GM11168 (cell line): ENCODE data around the gene SRI.

Source experiments
- in situ Hi-C: fragments of 300-500 bp; cut with MboI; formaldehyde crosslinking; loops from one replicate; pipeline ENCODE4 v1.12.0; 2022; ENCODE audit warnings: low sequenced_read_pairs; ENCODE audit not compliant: unreplicated experiment

Gene SRI

DNA sequence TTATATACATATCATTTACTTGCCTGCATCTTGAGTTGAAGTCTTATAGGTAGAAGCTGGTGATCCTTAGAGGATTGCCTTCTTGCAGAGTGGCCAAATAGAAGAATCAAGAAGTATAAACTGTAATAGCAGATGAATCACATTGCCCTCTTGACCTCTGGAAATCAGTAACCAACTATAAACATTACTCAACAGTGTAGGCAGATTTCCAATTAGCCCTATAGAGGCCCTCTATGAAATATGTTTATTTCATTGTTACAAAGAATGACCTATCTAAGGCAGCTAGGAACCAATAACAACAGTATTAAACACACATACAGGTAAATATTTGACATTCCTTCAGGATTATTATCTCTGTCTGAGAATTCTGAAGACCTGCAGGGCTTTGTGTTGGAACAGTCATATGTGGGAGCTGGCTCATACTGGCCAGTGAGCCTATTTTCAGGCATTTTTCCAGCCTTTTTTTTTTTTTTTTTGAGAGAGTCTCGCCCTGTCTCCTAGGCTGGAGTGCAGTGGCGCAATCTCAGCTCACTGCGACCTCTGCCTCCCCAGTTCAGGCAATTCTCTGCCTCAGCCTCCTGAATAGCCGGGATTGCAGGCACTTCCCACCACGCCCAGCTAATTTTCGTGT lies 7.2 kb upstream of the SRI start:
- in situ Hi-C loops = no loop called here

GRCh38 chr7:88226201-88226600 lies 6.4 kb upstream of the SRI start:
- in situ Hi-C loops = no loop called here

DNA sequence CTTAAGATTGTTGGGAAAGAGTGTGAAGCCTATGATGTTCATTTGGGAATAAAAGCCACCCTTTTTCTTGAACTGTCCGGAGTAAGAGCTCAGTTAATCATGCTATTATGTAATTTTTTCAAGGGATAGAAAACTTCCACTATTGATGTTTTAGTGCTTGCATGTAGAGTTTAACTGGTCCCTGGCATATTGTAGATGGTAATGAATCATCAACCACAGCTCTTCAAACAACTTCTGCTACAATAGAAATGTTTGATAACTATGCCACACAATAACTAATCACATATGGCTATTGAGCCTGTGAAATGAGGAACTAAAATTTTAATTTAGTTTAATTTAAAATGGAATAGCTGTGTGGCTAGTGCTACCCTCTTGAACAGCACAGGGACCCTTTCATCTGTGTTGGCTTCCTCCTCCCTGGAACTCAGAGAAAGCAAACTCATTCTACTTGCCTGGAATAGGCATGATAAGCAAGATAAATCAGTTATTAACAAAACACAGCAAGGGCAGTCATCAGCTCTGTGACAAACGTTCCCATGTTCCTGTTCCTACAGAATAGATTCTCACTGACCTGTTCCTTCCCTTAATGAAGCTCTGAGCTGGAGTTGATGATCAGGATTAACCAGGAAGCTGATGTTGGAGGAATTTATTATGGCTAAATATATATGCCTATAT lies 4.9 kb upstream of the SRI start:
- in situ Hi-C loops = no loop called here

DNA sequence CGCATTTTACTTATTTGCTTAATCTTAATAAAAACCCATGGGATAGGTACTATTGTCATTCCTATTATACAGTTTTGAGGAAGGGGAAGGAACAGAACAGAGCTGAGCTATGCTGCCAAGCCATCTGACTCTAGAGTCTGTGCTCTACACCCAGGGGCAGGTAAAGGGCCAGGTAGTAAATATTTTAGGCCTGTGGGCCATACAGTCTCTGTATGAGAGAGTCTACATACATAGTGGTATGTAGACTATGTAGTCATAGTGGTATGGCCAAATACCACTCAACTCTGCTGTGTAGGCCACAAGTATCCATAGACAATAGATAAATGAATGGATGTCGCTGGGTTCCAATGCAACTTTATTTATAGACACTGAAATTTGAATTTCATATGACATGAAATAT lies 3.4 kb upstream of the SRI start:
- in situ Hi-C loops = no loop called here

DNA sequence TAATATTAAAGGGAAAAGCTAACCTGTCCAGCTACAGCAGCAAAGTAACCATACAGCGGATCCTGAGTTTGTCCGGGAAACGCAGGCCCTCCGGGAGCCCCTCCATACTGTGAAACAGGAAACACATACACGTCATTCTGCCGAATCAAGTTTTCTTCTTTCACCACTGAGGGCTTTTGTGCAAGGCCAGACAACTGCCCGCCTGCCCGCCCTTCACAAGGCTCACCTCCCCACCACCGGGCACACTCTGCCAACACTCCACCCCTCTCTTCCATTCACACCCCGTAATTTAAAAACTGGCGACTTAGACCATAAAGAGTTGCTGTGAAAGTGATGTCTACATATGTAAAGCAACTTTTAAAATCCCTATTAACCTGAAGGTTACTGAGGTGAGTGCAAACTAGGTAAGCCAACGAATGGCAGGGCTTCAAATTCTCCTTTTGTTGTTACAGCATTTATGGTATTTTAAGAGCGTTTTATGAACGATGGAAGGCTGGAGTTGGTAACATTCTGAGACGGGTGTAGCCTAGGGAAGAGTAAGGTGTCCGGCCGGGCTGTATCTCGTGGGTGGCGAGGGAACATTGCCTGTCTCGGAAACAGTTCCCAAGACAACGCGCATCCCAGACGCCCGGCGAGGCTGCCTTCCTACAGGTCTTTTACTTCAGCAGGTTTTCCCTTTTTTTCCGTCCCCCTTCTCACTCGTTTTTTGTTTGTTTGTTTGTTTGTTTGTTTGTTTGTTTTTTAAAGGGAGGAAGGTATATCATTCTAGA lies 817 bp downstream of the SRI start:
- in situ Hi-C loops = no loop called here

DNA sequence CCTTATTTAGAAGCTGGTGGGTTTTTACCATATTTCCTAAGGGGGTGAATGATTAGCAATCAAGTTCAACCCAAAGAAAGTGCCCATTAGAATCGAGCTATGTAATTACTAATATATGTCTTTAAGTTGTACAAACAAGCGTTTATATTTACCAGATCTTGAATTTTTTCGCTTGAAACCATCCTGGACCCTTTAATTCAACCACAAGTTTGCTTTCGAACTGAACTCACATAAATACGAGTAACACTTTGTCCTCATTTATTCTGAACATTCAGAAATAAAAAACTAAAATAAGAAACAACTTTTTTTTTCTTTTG lies 1.5 kb downstream of the SRI start:
- in situ Hi-C loops = no loop called here

DNA sequence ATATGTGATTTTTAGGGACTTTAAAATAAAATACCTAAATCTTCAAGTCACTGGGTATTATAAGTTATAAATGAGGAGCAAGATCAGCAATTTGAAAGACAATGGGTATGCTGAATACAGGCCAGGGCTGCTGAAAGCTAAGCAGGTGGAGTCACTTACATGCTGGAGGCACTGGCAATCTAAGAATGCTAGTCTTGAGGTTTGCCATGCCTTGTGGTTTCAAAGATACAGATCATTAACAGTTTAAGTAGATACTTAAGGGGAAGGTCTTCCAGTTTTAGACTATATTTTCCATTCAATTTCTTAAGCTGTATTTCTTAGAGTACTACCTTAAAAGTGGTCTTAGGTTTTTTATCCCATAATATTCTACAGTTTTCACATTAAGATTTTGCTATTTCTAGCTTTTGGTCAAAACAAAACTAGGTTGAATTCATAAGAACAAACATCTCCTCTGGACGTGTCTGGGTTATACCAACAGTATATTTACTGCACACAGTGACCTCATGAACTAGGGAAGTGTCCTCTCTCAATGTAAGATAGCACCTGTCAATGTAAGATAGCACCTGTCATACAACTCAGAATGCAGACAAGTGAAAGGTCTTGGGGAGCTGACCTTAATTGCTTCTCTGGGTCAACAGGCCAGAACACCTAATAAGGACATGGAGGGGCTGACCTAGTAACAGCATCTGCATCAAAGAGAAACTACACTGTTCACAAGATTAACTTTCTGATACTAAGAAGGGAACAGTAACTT lies 2.0 kb downstream of the SRI start:
- in situ Hi-C loops = no loop called here

DNA sequence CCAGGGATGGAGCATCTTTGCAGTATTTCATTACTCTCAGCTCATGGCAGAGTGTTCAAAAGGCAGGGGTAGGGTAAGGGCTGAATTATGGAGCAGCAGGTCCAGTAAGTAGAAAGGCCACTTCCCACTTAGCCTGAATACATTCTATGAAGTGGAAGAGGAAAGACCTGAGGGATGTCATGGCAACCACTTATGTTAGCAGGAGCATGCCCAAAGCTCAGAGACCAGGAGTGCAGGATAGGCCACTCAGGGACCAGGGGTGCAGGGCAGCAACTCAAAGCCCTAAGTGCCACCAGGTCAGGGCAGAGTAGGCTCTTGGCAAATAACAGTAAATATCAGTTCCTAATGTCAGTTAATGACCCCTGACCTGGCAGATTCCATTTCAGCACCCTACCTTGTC lies 3.6 kb downstream of the SRI start:
- in situ Hi-C loops = no loop called here

DNA sequence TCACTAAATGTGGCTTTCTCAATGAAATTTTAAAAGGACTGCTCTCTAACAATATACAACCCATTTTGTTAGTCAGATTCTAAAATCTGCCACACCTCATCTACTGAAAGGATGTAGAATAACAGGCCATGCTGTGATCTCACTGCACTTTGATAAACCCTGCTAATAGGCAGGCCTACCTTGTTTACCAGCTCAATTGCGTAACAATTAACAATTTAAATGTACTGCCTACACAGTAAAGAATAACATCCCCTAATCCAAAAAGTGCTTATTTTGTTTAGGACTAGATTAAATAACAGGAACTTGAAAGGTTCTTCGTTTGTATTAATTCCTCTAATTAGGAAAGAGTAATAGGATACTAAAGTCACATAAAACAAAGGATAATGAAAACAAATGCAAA lies 4.5 kb downstream of the SRI start:
- in situ Hi-C loops = no loop called here

- in situ Hi-C loops = no loop called here
Observed at GRCh38 chr7:88214456-88214855, 5.4 kb downstream of the SRI start.

GRCh38 chr7:88212918-88213317 lies 6.9 kb downstream of the SRI start:
- in situ Hi-C loops = no loop called here

DNA sequence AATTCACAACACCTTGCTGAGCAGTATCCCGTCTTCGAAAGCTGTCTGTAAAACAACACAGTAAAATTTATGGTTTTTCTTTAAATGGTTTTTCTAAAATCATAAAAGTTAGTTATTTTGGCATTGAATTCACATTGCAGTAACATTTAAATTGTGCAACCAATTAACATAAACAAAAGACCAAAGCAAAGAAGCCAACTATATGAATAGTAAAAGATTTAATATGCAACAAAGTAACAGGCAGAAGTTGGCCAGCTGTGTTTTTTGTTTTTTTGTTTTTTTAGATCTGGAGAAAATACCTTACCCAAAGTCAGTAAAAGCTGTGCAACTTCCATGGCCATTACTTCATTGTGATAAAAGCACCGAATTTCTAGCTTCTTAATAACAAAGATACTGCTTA lies 11.3 kb downstream of the SRI start:
- in situ Hi-C loops = no loop called here

DNA sequence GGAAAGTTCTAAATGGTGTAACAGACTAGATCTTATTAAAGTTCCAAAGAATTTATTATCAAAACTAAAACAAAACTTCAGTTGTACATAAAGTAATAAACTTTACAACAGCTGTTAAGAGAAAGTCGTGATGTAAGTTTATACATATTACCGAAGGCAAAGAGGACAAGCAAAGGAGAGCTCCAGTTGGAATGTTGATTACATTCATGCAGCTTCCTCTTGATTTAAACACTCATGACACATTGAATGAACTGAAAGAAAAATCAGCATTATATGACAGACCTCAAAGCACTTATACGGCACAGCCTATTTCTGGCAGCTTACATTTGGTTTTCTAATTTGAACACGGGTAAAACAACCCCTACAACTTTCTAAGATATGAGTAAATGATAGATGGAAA lies 13.6 kb downstream of the SRI start:
- in situ Hi-C loops = no loop called here

DNA sequence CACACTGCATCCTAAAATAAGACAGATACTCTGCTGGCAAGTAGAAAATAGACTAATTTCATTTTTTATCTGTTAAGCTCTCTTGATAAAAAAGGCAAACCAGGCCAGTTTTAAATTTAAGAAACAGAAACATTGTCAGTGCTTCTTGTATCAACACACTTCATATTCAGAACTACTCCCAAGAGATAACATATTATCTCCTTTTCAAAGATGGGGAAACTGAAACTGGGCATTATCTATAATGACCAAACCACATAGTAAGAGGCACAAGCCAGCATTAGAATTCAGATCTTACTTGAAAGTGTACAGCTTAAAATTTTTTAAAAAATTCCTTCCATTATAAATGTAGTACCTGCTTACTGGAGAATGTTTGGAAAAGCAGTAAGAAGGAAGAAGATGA lies 14.7 kb downstream of the SRI start:
- in situ Hi-C loops = no loop called here

DNA sequence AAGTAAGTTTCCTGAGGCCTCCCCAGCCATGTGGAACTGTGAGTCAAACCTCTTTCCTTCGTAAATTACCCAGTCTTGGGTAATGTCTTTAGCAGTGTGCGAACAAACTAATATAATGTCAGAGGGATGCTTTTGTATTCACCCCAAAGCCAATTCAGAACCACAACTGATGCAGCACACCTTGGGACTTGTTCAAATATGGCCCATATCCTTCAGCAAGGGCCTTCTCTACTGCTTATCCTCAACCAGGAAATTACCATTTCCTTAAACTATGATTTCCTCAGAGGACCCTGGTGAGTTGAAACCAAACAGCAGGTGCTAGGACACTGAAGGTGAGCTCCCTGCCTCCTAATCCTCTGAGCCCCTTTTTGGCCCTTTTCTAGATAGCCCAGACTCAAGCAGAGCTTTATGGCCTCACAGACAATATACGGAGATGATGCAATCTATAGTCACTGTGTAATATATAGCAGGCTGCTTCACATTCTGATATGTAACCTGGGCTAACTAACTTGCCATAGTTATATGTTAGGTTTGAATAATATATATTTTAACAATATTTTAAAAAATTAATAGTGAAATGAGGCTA lies 15.2 kb downstream of the SRI start:
- in situ Hi-C loops = no loop called here

- in situ Hi-C loops = no loop called here
Observed at GRCh38 chr7:88203401-88203800, 16.4 kb downstream of the SRI start.

- in situ Hi-C loops = no loop called here
Observed at GRCh38 chr7:88202799-88203198, 17.0 kb downstream of the SRI start.

DNA sequence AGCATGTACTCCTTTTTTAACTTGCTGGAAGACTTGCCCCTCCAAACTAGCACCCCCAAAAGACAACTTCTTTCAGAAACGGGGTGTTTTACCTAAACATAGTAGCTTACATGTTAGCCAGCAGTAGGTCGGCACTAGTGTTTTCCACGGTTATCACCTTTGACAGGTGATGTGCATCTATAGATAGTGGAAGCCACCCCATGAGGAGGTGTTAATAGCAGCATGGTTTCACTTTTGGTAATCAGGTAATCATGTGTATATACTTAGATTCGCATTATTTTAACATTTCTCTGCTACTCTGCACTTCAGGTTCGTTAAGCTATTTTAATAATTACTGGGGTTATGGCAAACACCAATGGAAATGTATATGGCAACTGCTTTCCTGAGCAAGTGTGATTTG lies 17.6 kb downstream of the SRI start:
- in situ Hi-C loops = no loop called here

GRCh38 chr7:88201305-88201704 lies 18.5 kb downstream of the SRI start:
- in situ Hi-C loops = no loop called here

GRCh38 chr7:88200789-88201188 lies 19.0 kb downstream of the SRI start:
- in situ Hi-C loops = no loop called here

GRCh38 chr7:88200261-88200660 lies 19.6 kb downstream of the SRI start:
- in situ Hi-C loops = no loop called here
